Neural cell (in vitro differentiated cells): ENCODE measurements around the gene ALOX5AP.

Source experiments
- EZH2 ChIP-seq: fragments of 200-600, 300-800 bp; shearing (Covaris generic), sonication (generic); IDR thresholded peaks from 2 replicates; pipeline ENCODE4 v1.6.1; 2014; ENCODE audit warnings: antibody characterized with exemption, low read length, borderline replicate concordance, mild to moderate bottlenecking; ENCODE audit not compliant: insufficient read depth, poor library complexity, severe bottlenecking
- SMC3 ChIP-seq: fragments of 450-650 bp; conservative IDR thresholded peaks from 2 replicates; pipeline ENCODE4 v1.6.1; 2014; ENCODE audit warnings: antibody characterized with exemption, mild to moderate bottlenecking, moderate library complexity; ENCODE audit not compliant: poor library complexity
- TF ChIP-seq, protein P1 (sequence below): fragments of 450-650 bp; IDR thresholded peaks from 2 replicates; pipeline ENCODE4 v1.5.1; 2014; ENCODE audit warnings: antibody characterized with exemption, mild to moderate bottlenecking, moderate library complexity; ENCODE audit not compliant: poor library complexity, severe bottlenecking

DNA sequence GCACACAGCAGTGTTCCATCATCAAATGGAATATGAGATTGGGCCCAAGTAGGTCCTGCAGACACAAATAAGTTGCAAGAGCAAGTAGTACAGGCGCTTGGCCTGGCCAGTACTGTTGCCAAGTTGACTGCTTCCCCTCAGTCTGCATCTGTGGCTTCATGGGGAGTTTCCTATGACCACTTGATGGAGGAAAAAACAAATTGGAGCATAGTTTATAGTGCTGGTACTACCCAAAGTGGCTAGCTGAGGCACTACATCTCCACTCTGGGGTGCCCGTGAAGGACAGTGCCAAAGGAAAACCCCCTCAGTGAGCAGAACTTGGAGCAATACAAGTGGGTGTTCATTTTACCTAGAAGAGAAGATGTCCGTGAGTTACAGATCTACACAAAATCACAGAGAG, 10.6 kb upstream of the ALOX5AP start:
- TF ChIP-seq, protein P1, sequence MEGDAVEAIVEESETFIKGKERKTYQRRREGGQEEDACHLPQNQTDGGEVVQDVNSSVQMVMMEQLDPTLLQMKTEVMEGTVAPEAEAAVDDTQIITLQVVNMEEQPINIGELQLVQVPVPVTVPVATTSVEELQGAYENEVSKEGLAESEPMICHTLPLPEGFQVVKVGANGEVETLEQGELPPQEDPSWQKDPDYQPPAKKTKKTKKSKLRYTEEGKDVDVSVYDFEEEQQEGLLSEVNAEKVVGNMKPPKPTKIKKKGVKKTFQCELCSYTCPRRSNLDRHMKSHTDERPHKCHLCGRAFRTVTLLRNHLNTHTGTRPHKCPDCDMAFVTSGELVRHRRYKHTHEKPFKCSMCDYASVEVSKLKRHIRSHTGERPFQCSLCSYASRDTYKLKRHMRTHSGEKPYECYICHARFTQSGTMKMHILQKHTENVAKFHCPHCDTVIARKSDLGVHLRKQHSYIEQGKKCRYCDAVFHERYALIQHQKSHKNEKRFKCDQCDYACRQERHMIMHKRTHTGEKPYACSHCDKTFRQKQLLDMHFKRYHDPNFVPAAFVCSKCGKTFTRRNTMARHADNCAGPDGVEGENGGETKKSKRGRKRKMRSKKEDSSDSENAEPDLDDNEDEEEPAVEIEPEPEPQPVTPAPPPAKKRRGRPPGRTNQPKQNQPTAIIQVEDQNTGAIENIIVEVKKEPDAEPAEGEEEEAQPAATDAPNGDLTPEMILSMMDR = no peak
- no peak for TF ChIP-seq EZH2
- no peak for TF ChIP-seq SMC3
